SK-N-SH treated with all-trans-retinoic acid at 6 μM for 48 hours (cell line): ENCODE data around the gene BLOC1S1.
A peak's percentile ranks its signal among the peaks of the same experiment; 100 is the strongest.

Source experiments
- ARNTL ChIP-seq: fragments of 450-650 bp; formaldehyde crosslinking; IDR thresholded peaks from 2 replicates; pipeline ENCODE4 v1.5.0; 2020; ENCODE audit warnings: low read depth, mild to moderate bottlenecking, moderate library complexity, borderline replicate concordance
- ESRRG ChIP-seq: fragments of 250-450 bp; sonication (Bioruptor Pico); IDR thresholded peaks from 2 replicates; pipeline ENCODE4 v1.6.1; 2021; ENCODE audit warnings: mild to moderate bottlenecking
- PATZ1 ChIP-seq: fragments of 250-450 bp; sonication (Bioruptor Pico); IDR thresholded peaks from 2 replicates; pipeline ENCODE4 v1.8.0; 2020; ENCODE audit warnings: mild to moderate bottlenecking, moderate library complexity, borderline replicate concordance
- POU6F1 ChIP-seq: fragments of 250-450 bp; sonication (Bioruptor Pico); IDR thresholded peaks from 2 replicates; pipeline ENCODE4 v1.8.0; 2021; ENCODE audit warnings: low read depth, mild to moderate bottlenecking, moderate library complexity, borderline replicate concordance
- RARB ChIP-seq: fragments of 250-450 bp; sonication (Bioruptor Pico); IDR thresholded peaks from 2 replicates; pipeline ENCODE4 v1.8.0; 2021; ENCODE audit warnings: mild to moderate bottlenecking, moderate library complexity
- TSHZ2 ChIP-seq: fragments of 250-450 bp; sonication (Bioruptor Pico); IDR thresholded peaks from 2 replicates; pipeline ENCODE4 v1.5.0; 2020; ENCODE audit warnings: mild to moderate bottlenecking, moderate library complexity
- ZFP3 ChIP-seq: fragments of 250-450 bp; sonication (Bioruptor Pico); IDR thresholded peaks from 2 replicates; pipeline ENCODE4 v1.5.0; 2020; ENCODE audit warnings: mild to moderate bottlenecking, moderate library complexity
- ZNF70 ChIP-seq: fragments of 450-650 bp; formaldehyde crosslinking; IDR thresholded peaks from 2 replicates; pipeline ENCODE4 v1.5.0; 2020; ENCODE audit warnings: mild to moderate bottlenecking, moderate library complexity

- TF ChIP-seq POU6F1 (CRISPR knock-in tag), result no peak
- TF ChIP-seq ZFP3 (CRISPR knock-in tag), result no peak
- 0 out of 2 replicates have a peak, but pooled peaks have one; percentile 25 for TF ChIP-seq ESRRG (CRISPR knock-in tag)
- TF ChIP-seq RARB (CRISPR knock-in tag), result no peak
- TF ChIP-seq TSHZ2 (CRISPR knock-in tag), result no peak
- TF ChIP-seq PATZ1 (CRISPR knock-in tag), result no peak
- no peak for TF ChIP-seq ARNTL (CRISPR knock-in tag)
- no peak for TF ChIP-seq ZNF70 (CRISPR knock-in tag)
Observed at GRCh38 chr12:55729819-55730818, 14.3 kb downstream of the BLOC1S1 start.
